Transverse colon (tissue), 4 donors: ENCODE results near the gene GSG1L. TPM values are rescaled to one million over a fixed set of nuclear protein-coding genes. Genes with fewer than 3 reads are reported as not detected.

Experiments
- DNase-seq: peaks from one replicate; pipeline ENCODE4 v3.0.0-alpha.2; 2019
- H3K27ac ChIP-seq, 4 donors: fragments of 200-600 bp; sonication (generic); 2 replicates each; pipeline ENCODE4 v1.5.1; 2016 to 2018; ENCODE audit warnings: inconsistent platforms in 4 of 4
- H3K27me3 ChIP-seq: fragments of 200-600 bp; sonication (generic); 2 replicates; pipeline ENCODE4 v1.5.1; 2017; ENCODE audit warnings: inconsistent platforms
- H3K36me3 ChIP-seq, 4 donors: fragments of 200-600 bp; sonication (generic); 2 replicates each; pipeline ENCODE4 v1.5.1; 2017 to 2019; ENCODE audit warnings: inconsistent platforms in 4 of 4
- H3K4me1 ChIP-seq, 4 donors: fragments of 200-600 bp; sonication (generic); 2 replicates each; pipeline ENCODE4 v1.5.1; 2017 to 2020; ENCODE audit warnings: inconsistent platforms in 4 of 4
- H3K4me3 ChIP-seq, 4 donors: fragments of 200-600 bp; sonication (generic); 1 replicate in 1 of 4; 2 replicates in 3 of 4; pipeline versions ENCODE4 v1.5.1 to v1.6.1; 2017 to 2019; ENCODE audit warnings: inconsistent platforms in 4 of 4
- H3K9me3 ChIP-seq, 2 donors: fragments of 200-600 bp; sonication (generic); 2 replicates each; pipeline ENCODE4 v1.5.1; 2017 to 2019; ENCODE audit warnings: inconsistent platforms in 2 of 2
- EP300 ChIP-seq: sonication (generic); formaldehyde crosslinking; IDR thresholded peaks from one replicate; pipeline ENCODE4 v1.6.1; 2017; ENCODE audit warnings: antibody characterized with exemption, low read depth
- POLR2A ChIP-seq: fragments of 450-650 bp; IDR thresholded peaks from one replicate; pipeline ENCODE4 v1.6.1; 2016; ENCODE audit warnings: antibody characterized with exemption, mild to moderate bottlenecking, moderate library complexity
- POLR2AphosphoS5 ChIP-seq, 3 donors: sonication (generic); formaldehyde crosslinking; IDR thresholded peaks; one replicate each; pipeline ENCODE4 v1.6.1; 2016; ENCODE audit warnings: antibody characterized with exemption in 3 of 3
- WGBS, 2 donors: methylation state at CpG; one replicate each; pipeline ENCODE4 v1.1.5; 2018; ENCODE audit warnings: low coverage in 1 of 2; 5-methylcytosine and 5-hydroxymethylcytosine counted together
- in situ Hi-C, 4 donors: fragments of 200-750 bp; cut with MboI; loops; one replicate each; pipeline versions ENCODE4 v1.15.0 to v1.15.1; 2017; ENCODE audit warnings: low sequenced_read_pairs in 3 of 4, low pct_ligation_motif_present in 1 of 4, low pct_unique_long_range_greater_than_20kb in 1 of 4
- intact Hi-C: fragments of 100-400 bp; cut with DNase I; formaldehyde crosslinking; loops from one replicate; pipeline ENCODE4 v1.15.1; 2023; ENCODE audit warnings: low total_unique reads
- total RNA-seq, 4 donors: library from RNA; depleted of rRNA; stranded (reverse); fragments of >200 nt; gene quantifications; one replicate each; pipeline ENCODE4 v1.1.0, GENCODE V29; 2016
- TF ChIP-seq, protein P1 (sequence below), 5 experiments: fragments of 200-600 bp in 3 of 5; fragments of 450-650 bp in 2 of 5; sonication (generic) in 3 of 5; IDR thresholded peaks; 1 replicate in 2 of 5; 2 replicates in 3 of 5; pipeline ENCODE4 v1.5.1; 2016 to 2017; ENCODE audit warnings: antibody characterized with exemption in 5 of 5, inconsistent platforms in 3 of 5, mild to moderate bottlenecking in 2 of 5, moderate library complexity in 1 of 5

GSG1L gene
- total RNA-seq, 4 donors from 2014 or later, result not detected

DNA sequence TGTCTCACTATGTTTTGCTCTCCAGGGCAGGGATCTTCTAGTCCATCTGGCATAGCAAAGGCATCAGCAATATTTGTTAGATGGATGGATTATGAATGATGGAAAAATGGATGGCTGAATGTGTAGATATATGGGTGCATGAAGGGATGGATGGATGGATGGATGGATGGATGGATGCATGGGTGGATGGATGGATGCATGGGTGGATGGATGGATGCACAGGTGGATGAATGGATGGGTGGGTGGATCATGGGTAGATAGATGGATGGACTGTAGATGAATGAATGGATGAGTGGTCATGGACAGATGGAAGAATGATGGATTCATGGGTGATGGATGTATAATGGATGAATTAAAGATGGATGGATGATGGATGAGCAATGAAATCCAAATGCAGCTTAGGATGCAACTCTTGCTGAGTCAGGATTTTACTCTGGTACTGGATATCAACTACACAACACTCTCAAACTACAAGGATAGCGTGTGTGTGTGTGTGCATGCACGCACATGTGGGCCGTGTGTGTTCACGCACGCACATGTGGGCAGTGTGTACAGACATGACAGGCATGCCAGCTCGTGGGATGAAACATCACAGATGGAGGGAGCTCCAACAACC is 34.0 kb downstream of the GSG1L start:
- Histone ChIP-seq H3K4me1 (no peaks in the 10 kb centered on the region), H3K27ac (no peak overlapping the region), H3K4me3 (no peak overlapping the region), H3K9me3 (no peaks in the 10 kb centered on the region), H3K27me3 (no peaks in the 10 kb centered on the region), H3K36me3 (no peaks in the 10 kb centered on the region)
- TF ChIP-seq POLR2AphosphoS5 (IDR thresholded peaks at IDR 0.05) (no peak), POLR2A (no peak), EP300 (no peak)
- TF ChIP-seq, protein P1, sequence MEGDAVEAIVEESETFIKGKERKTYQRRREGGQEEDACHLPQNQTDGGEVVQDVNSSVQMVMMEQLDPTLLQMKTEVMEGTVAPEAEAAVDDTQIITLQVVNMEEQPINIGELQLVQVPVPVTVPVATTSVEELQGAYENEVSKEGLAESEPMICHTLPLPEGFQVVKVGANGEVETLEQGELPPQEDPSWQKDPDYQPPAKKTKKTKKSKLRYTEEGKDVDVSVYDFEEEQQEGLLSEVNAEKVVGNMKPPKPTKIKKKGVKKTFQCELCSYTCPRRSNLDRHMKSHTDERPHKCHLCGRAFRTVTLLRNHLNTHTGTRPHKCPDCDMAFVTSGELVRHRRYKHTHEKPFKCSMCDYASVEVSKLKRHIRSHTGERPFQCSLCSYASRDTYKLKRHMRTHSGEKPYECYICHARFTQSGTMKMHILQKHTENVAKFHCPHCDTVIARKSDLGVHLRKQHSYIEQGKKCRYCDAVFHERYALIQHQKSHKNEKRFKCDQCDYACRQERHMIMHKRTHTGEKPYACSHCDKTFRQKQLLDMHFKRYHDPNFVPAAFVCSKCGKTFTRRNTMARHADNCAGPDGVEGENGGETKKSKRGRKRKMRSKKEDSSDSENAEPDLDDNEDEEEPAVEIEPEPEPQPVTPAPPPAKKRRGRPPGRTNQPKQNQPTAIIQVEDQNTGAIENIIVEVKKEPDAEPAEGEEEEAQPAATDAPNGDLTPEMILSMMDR (IDR thresholded peaks at IDR 0.05), result no peak
- intact Hi-C loops, result no loop called here
- in situ Hi-C loops, result no loop called here
- WGBS, 2 donors, result 87% methylated on average over 6 of the region's 6 CpGs; no CpG with 5 or more reads in 1 of the 2 donors
- DNase-seq, result no peak

DNA sequence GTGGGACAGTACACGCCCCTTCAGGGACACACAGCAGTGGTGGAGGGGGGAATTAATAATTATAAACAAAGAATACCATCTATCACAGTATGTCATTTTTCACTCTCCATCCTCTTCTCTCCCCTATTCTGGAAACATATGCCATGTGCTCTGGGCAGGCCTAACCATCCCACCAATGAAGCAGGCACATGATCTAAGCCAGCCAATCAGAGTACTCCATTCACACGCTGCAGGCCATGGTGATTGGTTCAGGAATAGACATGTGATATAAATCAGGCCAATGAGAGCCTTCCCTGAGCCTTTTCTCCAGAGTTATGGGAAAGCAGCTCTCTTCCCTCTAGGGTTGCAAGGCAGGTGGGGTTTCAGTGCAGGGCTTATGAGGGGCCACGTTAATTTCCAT is 36.5 kb downstream of the GSG1L start:
- Histone ChIP-seq H3K9me3 (no peaks in the 10 kb centered on the region), H3K4me1 (no peaks in the 10 kb centered on the region), H3K36me3 (no peaks in the 10 kb centered on the region), H3K27me3 (no peaks in the 10 kb centered on the region), H3K4me3 (no peak overlapping the region), H3K27ac (no peak overlapping the region)
- no peak for DNase-seq
- TF ChIP-seq EP300 (no peak), POLR2A (no peak), POLR2AphosphoS5 (IDR thresholded peaks at IDR 0.05) (no peak)
- TF ChIP-seq, protein P1 (IDR thresholded peaks at IDR 0.05), result no peak
- intact Hi-C loops (no loop called here), in situ Hi-C loops (no loop called here)
- 84 to 100% methylated on average over 1 to 3 of the region's 3 CpGs for WGBS, 2 donors

DNA sequence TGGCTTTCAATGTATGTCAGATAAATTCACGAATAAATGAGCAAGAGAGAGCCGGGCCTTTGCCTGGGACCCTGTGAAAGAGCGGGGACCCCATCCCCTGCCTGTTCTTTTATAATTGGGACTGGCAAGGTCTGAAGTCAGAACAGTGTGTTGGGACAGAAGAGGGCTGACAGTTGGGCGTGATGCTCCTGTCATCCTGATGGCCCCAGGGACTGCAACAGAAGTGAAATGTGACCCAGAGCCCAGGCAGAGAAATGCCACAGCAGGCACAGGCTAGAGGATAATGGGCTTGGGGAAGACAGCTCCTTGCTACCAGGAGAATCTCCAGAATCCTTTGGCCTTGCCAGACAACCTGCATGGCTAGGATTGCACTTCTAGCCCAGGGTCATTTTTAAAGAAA is 37.9 kb downstream of the GSG1L start:
- TF ChIP-seq POLR2AphosphoS5 (IDR thresholded peaks at IDR 0.05), result no peak
- no peak for DNase-seq
- intact Hi-C loops, result no loop called here
- WGBS, 2 donors, result 83% methylated on average over 2 to 4 of the region's 4 CpGs
- Histone ChIP-seq H3K27ac (no peak overlapping the region), H3K36me3 (no peaks in the 10 kb centered on the region), H3K27me3 (no peaks in the 10 kb centered on the region), H3K9me3 (peaks cover 0 to 6% of the 10 kb centered on the region in 2 donors), H3K4me3 (no peak overlapping the region), H3K4me1 (no peaks in the 10 kb centered on the region)
- in situ Hi-C loops, result no loop called here

DNA sequence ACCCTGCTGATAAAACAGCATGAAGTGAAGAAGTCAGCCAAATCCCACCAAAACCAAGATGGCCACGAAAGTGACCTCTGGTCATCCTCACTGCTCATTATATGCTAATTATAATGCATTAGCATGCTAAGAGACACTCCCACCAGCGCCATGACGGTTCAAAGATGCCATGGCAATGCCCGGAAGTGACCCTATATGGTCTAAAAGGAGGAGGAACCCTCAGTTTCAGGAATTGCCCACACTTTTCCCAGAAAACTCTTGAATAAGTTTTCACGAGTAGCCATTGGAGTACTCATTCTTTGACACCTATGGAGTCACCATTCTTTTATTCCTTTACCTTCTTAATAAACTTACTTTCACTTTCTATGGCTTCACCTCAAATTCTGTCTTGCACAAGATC is 44.3 kb downstream of the GSG1L start:
- 56 to 79% methylated on average over 5 of the region's 5 CpGs for WGBS, 2 donors

More for the DNA sequence above, 44.3 kb downstream of the GSG1L start:
- no peaks in the 10 kb centered on the region for H3K4me1 ChIP-seq
- no peaks in the 10 kb centered on the region for H3K27me3 ChIP-seq
- H3K36me3 ChIP-seq, result no peaks in the 10 kb centered on the region
- in situ Hi-C loops (no loop called here), intact Hi-C loops (no loop called here)
- H3K27ac ChIP-seq, result no peak overlapping the region
- TF ChIP-seq EP300 (no peak), POLR2AphosphoS5 (IDR thresholded peaks at IDR 0.05) (no peak), POLR2A (no peak)
- TF ChIP-seq, protein P1 (IDR thresholded peaks at IDR 0.05), result no peak
- no peak overlapping the region for H3K4me3 ChIP-seq
- peaks cover 0 to 6% of the 10 kb centered on the region in 2 donors for H3K9me3 ChIP-seq
- DNase-seq, result no peak
